Body of pancreas (tissue), 4 donors: ENCODE data around the gene VIP.

Experiments
- POLR2A ChIP-seq, 3 donors: fragments of 450-650 bp; IDR thresholded peaks; one replicate each; pipeline ENCODE4 v1.6.1; 2016; ENCODE audit warnings: antibody characterized with exemption in 3 of 3, mild to moderate bottlenecking in 2 of 3
- TF ChIP-seq, protein P1 (sequence below), 7 experiments: fragments of 450-650 bp in 4 of 7; fragments of 200-600 bp in 3 of 7; sonication (generic) in 3 of 7; IDR thresholded peaks; one replicate each; pipeline ENCODE4 v1.5.1; 2016 to 2019; ENCODE audit warnings: antibody characterized with exemption in 7 of 7

DNA sequence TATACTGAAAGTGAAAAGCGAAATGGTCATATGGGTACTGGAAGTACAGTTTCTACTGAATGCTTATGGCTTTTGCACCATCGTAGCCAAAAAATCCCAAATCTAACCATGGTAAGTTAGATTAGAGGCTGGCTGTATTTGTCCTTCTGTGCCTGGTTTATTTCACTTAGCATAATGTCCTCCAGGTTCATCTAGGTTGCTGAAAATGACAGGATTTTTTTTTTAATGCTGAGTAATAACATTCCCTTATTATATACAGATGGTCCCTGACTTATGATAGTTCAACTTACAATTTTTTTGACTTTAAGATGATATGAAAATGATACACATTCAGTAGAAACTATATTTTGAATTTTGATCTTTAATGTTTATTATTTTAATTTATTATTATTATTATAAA is 45.3 kb upstream of the VIP start:
- TF ChIP-seq, protein P1, sequence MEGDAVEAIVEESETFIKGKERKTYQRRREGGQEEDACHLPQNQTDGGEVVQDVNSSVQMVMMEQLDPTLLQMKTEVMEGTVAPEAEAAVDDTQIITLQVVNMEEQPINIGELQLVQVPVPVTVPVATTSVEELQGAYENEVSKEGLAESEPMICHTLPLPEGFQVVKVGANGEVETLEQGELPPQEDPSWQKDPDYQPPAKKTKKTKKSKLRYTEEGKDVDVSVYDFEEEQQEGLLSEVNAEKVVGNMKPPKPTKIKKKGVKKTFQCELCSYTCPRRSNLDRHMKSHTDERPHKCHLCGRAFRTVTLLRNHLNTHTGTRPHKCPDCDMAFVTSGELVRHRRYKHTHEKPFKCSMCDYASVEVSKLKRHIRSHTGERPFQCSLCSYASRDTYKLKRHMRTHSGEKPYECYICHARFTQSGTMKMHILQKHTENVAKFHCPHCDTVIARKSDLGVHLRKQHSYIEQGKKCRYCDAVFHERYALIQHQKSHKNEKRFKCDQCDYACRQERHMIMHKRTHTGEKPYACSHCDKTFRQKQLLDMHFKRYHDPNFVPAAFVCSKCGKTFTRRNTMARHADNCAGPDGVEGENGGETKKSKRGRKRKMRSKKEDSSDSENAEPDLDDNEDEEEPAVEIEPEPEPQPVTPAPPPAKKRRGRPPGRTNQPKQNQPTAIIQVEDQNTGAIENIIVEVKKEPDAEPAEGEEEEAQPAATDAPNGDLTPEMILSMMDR (IDR thresholded peaks at IDR 0.05), result no peak
- TF ChIP-seq POLR2A (IDR thresholded peaks at IDR 0.05), result no peak
